Measurements from ENCODE around the gene ZNF646. TPM values are rescaled to one million over a fixed set of nuclear protein-coding genes. Genes with fewer than 3 reads are reported as not detected.
A peak's percentile ranks its signal among the peaks of the same experiment; 100 is the strongest.

The ZNF646 gene
- total and polyA plus RNA-seq, 2 of the 13 experiments (the other 11 are each of a cell fraction or from before 2014, with no cell fraction given): 3.4 to 10.9 TPM

DNA sequence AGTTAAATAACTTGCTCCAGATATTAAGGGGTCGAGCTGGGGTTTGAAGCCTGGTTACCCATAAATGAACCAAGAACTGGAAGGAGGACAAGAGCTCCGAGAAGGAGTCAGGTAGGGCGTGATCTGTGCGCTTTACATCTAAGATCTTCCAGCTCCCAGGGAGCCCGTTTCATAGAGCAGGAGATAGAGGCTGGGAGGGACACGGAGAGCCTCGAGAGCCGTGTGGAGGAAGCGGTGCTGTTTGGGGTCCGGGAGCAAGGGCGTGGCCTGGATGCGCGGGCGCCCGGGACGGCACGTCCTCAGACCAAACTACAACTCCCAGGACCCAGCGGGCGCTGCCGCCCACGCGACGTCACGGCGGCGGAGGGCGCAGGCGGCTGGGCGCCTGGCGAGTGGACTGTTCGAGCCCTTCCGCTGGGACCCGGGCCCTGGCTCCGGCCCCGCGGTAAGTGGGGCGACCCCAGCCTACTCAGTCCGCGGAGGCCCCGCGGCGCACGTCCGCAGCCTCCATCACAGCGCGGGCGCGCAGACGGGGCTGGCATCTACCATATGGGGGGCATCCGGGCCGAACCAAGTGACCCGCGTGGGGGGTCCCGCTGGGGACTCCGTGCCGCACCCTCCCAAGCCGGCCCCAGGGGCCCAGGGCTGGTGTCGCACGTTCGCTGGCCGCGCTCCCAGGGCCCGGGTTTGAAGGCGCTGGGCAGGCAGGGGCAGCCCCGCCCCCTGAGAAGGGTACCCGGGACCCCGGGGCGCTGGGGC is 34.0 kb downstream of the ZNF646 start, which contains the start of gene BCKDK (continued):
- TF ChIP-seq ZNF782 (CRISPR knock-in tag; IDR thresholded peaks at IDR 0.05; ENCODE audit: borderline replicate concordance) (peak; percentile 65; the same call in 1 of the 2 replicates), ZFYVE20 (CRISPR knock-in tag; IDR thresholded peaks at IDR 0.05; ENCODE audit: borderline replicate concordance, low read depth) (no peak), ZNF777 (CRISPR knock-in tag; IDR thresholded peaks at IDR 0.05) (no peak; the same call in 1 of the 2 replicates), REXO4 (CRISPR knock-in tag; IDR thresholded peaks at IDR 0.05; ENCODE audit: borderline replicate concordance) (no peak), PHF21A (CRISPR knock-in tag; IDR thresholded peaks at IDR 0.05) (0 out of 2 replicates have a peak, but pooled peaks have one; percentile 42), EZH2 (conservative IDR thresholded peaks at IDR 0.05; ENCODE audit: low read depth, low read length) (no peak), SRF (IDR thresholded peaks at IDR 0.05; ENCODE audit: low read depth, low read length) (no peak), ZNF550 (CRISPR knock-in tag; IDR thresholded peaks at IDR 0.05; ENCODE audit: borderline replicate concordance) (no peak), ZFX (CRISPR knock-in tag; IDR thresholded peaks at IDR 0.05; ENCODE audit: low read depth) (peak; percentile 86), NFKBIZ (CRISPR knock-in tag; IDR thresholded peaks at IDR 0.05) (0 out of 2 replicates have a peak, but pooled peaks have one; percentile 16), SIX4 (CRISPR knock-in tag; IDR thresholded peaks at IDR 0.05) (no peak; the same call in 1 of the 2 replicates), ZSCAN9 (CRISPR knock-in tag; IDR thresholded peaks at IDR 0.05; ENCODE audit: borderline replicate concordance) (no peak), RFX1 (IDR thresholded peaks at IDR 0.05) (no peak), SAP130 (CRISPR knock-in tag; IDR thresholded peaks at IDR 0.05; ENCODE audit: low read depth) (peak; percentile 92), ZNF441 (CRISPR knock-in tag; IDR thresholded peaks at IDR 0.05; ENCODE audit: borderline replicate concordance) (peak; percentile 40; the same call in 1 of the 2 replicates), CEBPG (CRISPR knock-in tag; IDR thresholded peaks at IDR 0.05) (0 out of 2 replicates have a peak, but pooled peaks have one; percentile 1), DMAP1 (CRISPR knock-in tag; IDR thresholded peaks at IDR 0.05) (peak; percentile 65; the same call in 1 of the 2 replicates), NFE2L2 (IDR thresholded peaks at IDR 0.05; ENCODE audit: low read length) (no peak), ESRRA (CRISPR knock-in tag; IDR thresholded peaks at IDR 0.05; ENCODE audit: low read depth) (no peak), HOXA9 (CRISPR knock-in tag; IDR thresholded peaks at IDR 0.05; ENCODE audit: borderline replicate concordance) (no peak), GFI1 (CRISPR knock-in tag; IDR thresholded peaks at IDR 0.05; ENCODE audit: borderline replicate concordance) (peak; percentile 55; the same call in 1 of the 2 replicates), FOXJ3 (CRISPR knock-in tag; IDR thresholded peaks at IDR 0.05; ENCODE audit: borderline replicate concordance) (no peak), EED (CRISPR knock-in tag; IDR thresholded peaks at IDR 0.05) (no peak)
- TF ChIP-seq, protein P1, sequence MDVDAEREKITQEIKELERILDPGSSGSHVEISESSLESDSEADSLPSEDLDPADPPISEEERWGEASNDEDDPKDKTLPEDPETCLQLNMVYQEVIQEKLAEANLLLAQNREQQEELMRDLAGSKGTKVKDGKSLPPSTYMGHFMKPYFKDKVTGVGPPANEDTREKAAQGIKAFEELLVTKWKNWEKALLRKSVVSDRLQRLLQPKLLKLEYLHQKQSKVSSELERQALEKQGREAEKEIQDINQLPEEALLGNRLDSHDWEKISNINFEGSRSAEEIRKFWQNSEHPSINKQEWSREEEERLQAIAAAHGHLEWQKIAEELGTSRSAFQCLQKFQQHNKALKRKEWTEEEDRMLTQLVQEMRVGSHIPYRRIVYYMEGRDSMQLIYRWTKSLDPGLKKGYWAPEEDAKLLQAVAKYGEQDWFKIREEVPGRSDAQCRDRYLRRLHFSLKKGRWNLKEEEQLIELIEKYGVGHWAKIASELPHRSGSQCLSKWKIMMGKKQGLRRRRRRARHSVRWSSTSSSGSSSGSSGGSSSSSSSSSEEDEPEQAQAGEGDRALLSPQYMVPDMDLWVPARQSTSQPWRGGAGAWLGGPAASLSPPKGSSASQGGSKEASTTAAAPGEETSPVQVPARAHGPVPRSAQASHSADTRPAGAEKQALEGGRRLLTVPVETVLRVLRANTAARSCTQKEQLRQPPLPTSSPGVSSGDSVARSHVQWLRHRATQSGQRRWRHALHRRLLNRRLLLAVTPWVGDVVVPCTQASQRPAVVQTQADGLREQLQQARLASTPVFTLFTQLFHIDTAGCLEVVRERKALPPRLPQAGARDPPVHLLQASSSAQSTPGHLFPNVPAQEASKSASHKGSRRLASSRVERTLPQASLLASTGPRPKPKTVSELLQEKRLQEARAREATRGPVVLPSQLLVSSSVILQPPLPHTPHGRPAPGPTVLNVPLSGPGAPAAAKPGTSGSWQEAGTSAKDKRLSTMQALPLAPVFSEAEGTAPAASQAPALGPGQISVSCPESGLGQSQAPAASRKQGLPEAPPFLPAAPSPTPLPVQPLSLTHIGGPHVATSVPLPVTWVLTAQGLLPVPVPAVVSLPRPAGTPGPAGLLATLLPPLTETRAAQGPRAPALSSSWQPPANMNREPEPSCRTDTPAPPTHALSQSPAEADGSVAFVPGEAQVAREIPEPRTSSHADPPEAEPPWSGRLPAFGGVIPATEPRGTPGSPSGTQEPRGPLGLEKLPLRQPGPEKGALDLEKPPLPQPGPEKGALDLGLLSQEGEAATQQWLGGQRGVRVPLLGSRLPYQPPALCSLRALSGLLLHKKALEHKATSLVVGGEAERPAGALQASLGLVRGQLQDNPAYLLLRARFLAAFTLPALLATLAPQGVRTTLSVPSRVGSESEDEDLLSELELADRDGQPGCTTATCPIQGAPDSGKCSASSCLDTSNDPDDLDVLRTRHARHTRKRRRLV (CRISPR knock-in tag; IDR thresholded peaks at IDR 0.05): no peak
- TF ChIP-seq, protein P2, sequence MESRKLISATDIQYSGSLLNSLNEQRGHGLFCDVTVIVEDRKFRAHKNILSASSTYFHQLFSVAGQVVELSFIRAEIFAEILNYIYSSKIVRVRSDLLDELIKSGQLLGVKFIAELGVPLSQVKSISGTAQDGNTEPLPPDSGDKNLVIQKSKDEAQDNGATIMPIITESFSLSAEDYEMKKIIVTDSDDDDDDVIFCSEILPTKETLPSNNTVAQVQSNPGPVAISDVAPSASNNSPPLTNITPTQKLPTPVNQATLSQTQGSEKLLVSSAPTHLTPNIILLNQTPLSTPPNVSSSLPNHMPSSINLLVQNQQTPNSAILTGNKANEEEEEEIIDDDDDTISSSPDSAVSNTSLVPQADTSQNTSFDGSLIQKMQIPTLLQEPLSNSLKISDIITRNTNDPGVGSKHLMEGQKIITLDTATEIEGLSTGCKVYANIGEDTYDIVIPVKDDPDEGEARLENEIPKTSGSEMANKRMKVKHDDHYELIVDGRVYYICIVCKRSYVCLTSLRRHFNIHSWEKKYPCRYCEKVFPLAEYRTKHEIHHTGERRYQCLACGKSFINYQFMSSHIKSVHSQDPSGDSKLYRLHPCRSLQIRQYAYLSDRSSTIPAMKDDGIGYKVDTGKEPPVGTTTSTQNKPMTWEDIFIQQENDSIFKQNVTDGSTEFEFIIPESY (CRISPR knock-in tag; IDR thresholded peaks at IDR 0.05): no peak; the same call in 1 of the 2 replicates
